IMR-90 (cell line): ENCODE measurements around the gene KRTAP4-12. TPM values are rescaled to one million over a fixed set of nuclear protein-coding genes. Genes with fewer than 3 reads are reported as not detected.

ENCODE experiments used
- ATAC-seq: fragments of 200-7000 bp; cut with Tn5 transposase; 2 replicates; pipeline ENCODE4 v1.9.1; 2020; ENCODE audit warnings: low read depth, mild to moderate bottlenecking, moderate library complexity
- BruUV-seq: library from RNA; stranded (reverse); fragments of 400-500 nt; replicated peaks from 2 replicates; lab custom pipeline; 2021; lab: Mats Ljungman, UMichigan
- CTCF ChIA-PET: fragments of 300-600 bp; formaldehyde crosslinking; extraction: SDS; loops from one replicate; lab custom pipeline; 2021; ENCODE audit warnings: antibody characterized with exemption; lab: Yijun Ruan, JAX
- POLR2A ChIA-PET: fragments of 300-600 bp; sonication (Branson Sonifier 250); formaldehyde crosslinking; loops from one replicate; lab custom pipeline; 2022; ENCODE audit warnings: antibody characterized with exemption; ENCODE audit not compliant: unreplicated experiment; lab: Charles Lee
- DNase-seq: peaks from one replicate; pipeline ENCODE4 v3.0.0; 2013
- H2AFZ ChIP-seq: replicated peaks from 2 replicates; pipeline ENCODE3; 2013; ENCODE audit warnings: low read length, mild to moderate bottlenecking; ENCODE audit not compliant: poor library complexity
- H2AK5ac ChIP-seq: 2 replicates; pipeline ENCODE4 v1.6.1; 2013; ENCODE audit warnings: low read depth, low read length, inconsistent platforms
- H2AK9ac ChIP-seq: replicated peaks from 2 replicates; pipeline ENCODE3; 2013; ENCODE audit warnings: mild to moderate bottlenecking, low read depth, low read length, moderate library complexity; ENCODE audit not compliant: poor library complexity
- H2BK120ac ChIP-seq: 2 replicates; pipeline ENCODE4 v1.6.1; 2013; ENCODE audit warnings: low read depth, low read length, inconsistent platforms
- H2BK15ac ChIP-seq: 3 replicates; pipeline ENCODE4 v1.6.1; 2013; ENCODE audit warnings: low read depth, low read length, inconsistent platforms
- H2BK20ac ChIP-seq: 2 replicates; pipeline ENCODE4 v1.6.1; 2013; ENCODE audit warnings: low read depth, mild to moderate bottlenecking, inconsistent platforms, low read length, moderate library complexity
- H2BK5ac ChIP-seq: 2 replicates; pipeline ENCODE4 v1.6.1; 2013; ENCODE audit warnings: mild to moderate bottlenecking, low read depth, low read length, inconsistent platforms; ENCODE audit not compliant: poor library complexity, severe bottlenecking
- H3K14ac ChIP-seq: replicated peaks from 2 replicates; pipeline ENCODE4 v1.6.1; 2013; ENCODE audit warnings: low read depth, low read length, inconsistent platforms
- H3K18ac ChIP-seq: 2 replicates; pipeline ENCODE4 v1.6.1; 2013; ENCODE audit warnings: low read depth, low read length, control low read depth
- H3K23ac ChIP-seq: 2 replicates; pipeline ENCODE4 v1.6.1; 2013; ENCODE audit warnings: low read depth, low read length, inconsistent platforms
- H3K27ac ChIP-seq: 2 replicates; pipeline ENCODE4 v1.5.1; 2013; ENCODE audit warnings: mild to moderate bottlenecking, control low read depth, low read length; ENCODE audit not compliant: insufficient read depth
- H3K27me3 ChIP-seq: 2 replicates; pipeline ENCODE4 v1.6.1; 2013; ENCODE audit warnings: low read length; ENCODE audit not compliant: control insufficient read depth, insufficient read depth
- H3K36me3 ChIP-seq: 2 replicates; pipeline ENCODE4 v1.6.1; 2013; ENCODE audit warnings: low read length, mixed read lengths; ENCODE audit not compliant: control insufficient read depth, insufficient read depth
- H3K4ac ChIP-seq: 2 replicates; pipeline ENCODE4 v1.6.1; 2013; ENCODE audit warnings: low read depth, low read length, inconsistent platforms
- H3K4me1 ChIP-seq: 2 replicates; pipeline ENCODE4 v1.6.1; 2013; ENCODE audit warnings: low read length, mixed read lengths; ENCODE audit not compliant: control insufficient read depth, insufficient read depth
- H3K4me2 ChIP-seq: 2 replicates; pipeline ENCODE4 v1.6.1; 2013; ENCODE audit warnings: low read depth, mild to moderate bottlenecking, control low read depth, low read length, moderate library complexity
- H3K4me3 ChIP-seq: 2 replicates; pipeline ENCODE4 v1.5.1; 2013; ENCODE audit warnings: low read depth, mild to moderate bottlenecking, control low read depth, low read length, moderate library complexity; ENCODE audit not compliant: insufficient read depth
- H3K56ac ChIP-seq: 2 replicates; pipeline ENCODE4 v1.6.1; 2013; ENCODE audit warnings: low read length, inconsistent platforms; ENCODE audit not compliant: insufficient read depth; ENCODE audit errors: extremely low read depth
- H3K79me1 ChIP-seq, 2 experiments: 2 replicates each; pipeline ENCODE4 v1.6.1; 2013; ENCODE audit warnings: low read length in 2 of 2, inconsistent platforms in 1 of 2, low read depth in 1 of 2
- H3K9ac ChIP-seq: 2 replicates; pipeline ENCODE4 v1.6.1; 2013; ENCODE audit warnings: low read depth, low read length, control low read depth
- H3K9me1 ChIP-seq: 2 replicates; pipeline ENCODE4 v1.6.1; 2013; ENCODE audit warnings: low read length, inconsistent platforms; ENCODE audit not compliant: insufficient read depth
- H3K9me3 ChIP-seq: 2 replicates; pipeline ENCODE4 v1.6.1; 2013; ENCODE audit warnings: low read length; ENCODE audit not compliant: control insufficient read depth, insufficient read depth
- H4K20me1 ChIP-seq: 2 replicates; pipeline ENCODE4 v1.6.1; 2013; ENCODE audit warnings: low read length, inconsistent platforms; ENCODE audit not compliant: insufficient read depth
- H4K5ac ChIP-seq: 2 replicates; pipeline ENCODE4 v1.6.1; 2013; ENCODE audit warnings: mild to moderate bottlenecking, low read depth, low read length, control low read depth
- H4K8ac ChIP-seq, 2 experiments: 2 replicates each; pipeline ENCODE4 v1.6.1; 2013; ENCODE audit warnings: low read depth in 2 of 2, low read length in 2 of 2, control low read depth in 1 of 2, inconsistent platforms in 1 of 2
- H4K91ac ChIP-seq: 2 replicates; pipeline ENCODE4 v1.6.1; 2013; ENCODE audit warnings: low read depth, low read length, inconsistent platforms; ENCODE audit not compliant: insufficient read depth
- BHLHE40 ChIP-seq: fragments of 150-350 bp; IDR thresholded peaks from 2 replicates; pipeline ENCODE4 v1.6.1; 2016; ENCODE audit warnings: mild to moderate bottlenecking, low read depth, low read length
- CEBPB ChIP-seq: IDR thresholded peaks from 2 replicates; pipeline ENCODE4 v1.6.1; 2012; ENCODE audit warnings: low read depth, low read length, improper control_type of control experiment
- FOS ChIP-seq: fragments of 150-350 bp; IDR thresholded peaks from 2 replicates; pipeline ENCODE4 v1.6.1; 2016; ENCODE audit warnings: low read depth, low read length
- MAZ ChIP-seq: IDR thresholded peaks from 2 replicates; pipeline ENCODE4 v1.6.1; 2012; ENCODE audit warnings: low read depth, mild to moderate bottlenecking, low read length, improper control_type of control experiment, moderate library complexity, borderline replicate concordance
- RAD21 ChIP-seq: IDR thresholded peaks from 2 replicates; pipeline ENCODE4 v1.6.1; 2012; ENCODE audit warnings: low read length, improper control_type of control experiment
- RFX5 ChIP-seq: IDR thresholded peaks from 2 replicates; pipeline ENCODE4 v1.8.0; 2012; ENCODE audit warnings: low read depth, mild to moderate bottlenecking, low read length, moderate library complexity
- WGBS, 2 experiments: methylation state at CpG; one replicate each; pipeline versions ENCODE4 v1.1.5 to v1.1.7; 2013; ENCODE audit warnings: missing lambda C conversion rate in 2 of 2; ENCODE audit not compliant: insufficient read length in 1 of 2; ENCODE audit errors: extremely low coverage in 2 of 2; 5-methylcytosine and 5-hydroxymethylcytosine counted together
- dilution Hi-C: fragments of 300-500 bp; cut with HindIII; formaldehyde crosslinking; loops from one replicate; pipeline ENCODE4 v1.14.3; 2018; ENCODE audit warnings: low sequenced_read_pairs; ENCODE audit not compliant: unreplicated experiment
- in situ Hi-C: fragments of 300-500 bp; cut with MboI; formaldehyde crosslinking; loops from 3 replicates; pipeline ENCODE4 v1.14.3; 2019; ENCODE audit warnings: low sequenced_read_pairs, inconsistent platforms, mixed read lengths
- intact Hi-C: fragments of 100-400 bp; cut with micrococcal nuclease; formaldehyde crosslinking; loops from 2 replicates; pipeline ENCODE4 v1.10.0; 2022
- polyA plus RNA-seq, 3 experiments: library from polyadenylated mRNA; depleted of rRNA; stranded (reverse); fragments of >200 nt; gene quantifications; 2 replicates each; pipeline ENCODE4 v1.2.3, GENCODE V29; 2012; ENCODE audit warnings: low replicate concordance in 1 of 3
- total RNA-seq: library from RNA; depleted of rRNA; stranded (reverse); fragments of >200 nt; gene quantifications from 2 replicates; pipeline ENCODE4 v1.2.3, GENCODE V29; 2012
- TF ChIP-seq, protein P1 (sequence below): fragments of 150-350 bp; IDR thresholded peaks from 2 replicates; pipeline ENCODE4 v1.6.1; 2017; ENCODE audit warnings: mild to moderate bottlenecking, antibody characterized with exemption, low read length, low read depth

The KRTAP4-12 gene
- total and polyA plus RNA-seq, 2 of the 4 experiments (the other 2 are of a cell fraction) = 0.18 to 1.1 TPM

DNA sequence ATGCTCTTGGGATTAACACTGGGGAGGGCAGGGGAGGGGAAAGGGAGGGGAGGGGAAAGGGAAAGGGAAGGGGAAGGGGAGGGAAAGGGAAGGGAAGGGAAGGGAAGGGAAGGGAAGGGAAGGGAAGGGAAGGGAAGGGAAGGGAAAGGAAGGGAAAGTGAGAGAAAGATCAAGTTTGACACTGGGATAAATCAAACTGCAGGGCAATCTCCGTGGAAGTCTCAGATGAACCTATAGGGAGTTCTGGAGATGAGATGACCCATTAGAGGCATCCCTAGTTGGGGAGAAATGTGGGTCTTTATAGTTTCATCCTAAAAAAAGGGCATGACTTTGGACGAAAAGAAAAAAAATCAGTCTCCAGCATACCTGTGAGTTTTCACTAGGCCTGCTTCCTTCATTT is 2.2 kb downstream of the KRTAP4-12 start:
- BruUV-seq = no TSS peak
- CTCF ChIA-PET = no interaction called here
- WGBS, 2 experiments = no CpG with 5 or more reads among the region's 2 CpGs

More for the DNA sequence above, 2.2 kb downstream of the KRTAP4-12 start:
- Histone ChIP-seq H3K36me3 (no peaks in the 10 kb centered on the region), H2BK15ac (peak overlapping the region; percentile 67; the same call in 1 of the 3 replicates), H3K14ac (no peak overlapping the region), H3K27ac (no peak overlapping the region), H3K56ac (no peak overlapping the region; the same call in 1 of the 2 replicates), H3K4me2 (no peak overlapping the region), H4K5ac (no peak overlapping the region), H2AK5ac (peak overlapping the region; percentile 86), H3K79me1 (no peaks in the 10 kb centered on the region), H2BK20ac (no peak overlapping the region), H3K27me3 (no peaks in the 10 kb centered on the region), H2BK120ac (peak overlapping the region; percentile 43; the same call in 1 of the 2 replicates), H4K8ac (no peak overlapping the region), H3K23ac (no peak overlapping the region), H3K4me1 (no peaks in the 10 kb centered on the region), H2AFZ (no peak overlapping the region), H3K18ac (no peak overlapping the region), H4K20me1 (no peaks in the 10 kb centered on the region), H3K4ac (peak overlapping the region; percentile 31; the same call in 1 of the 2 replicates), H2BK5ac (no peak overlapping the region), H4K91ac (peak overlapping the region; percentile 9; the same call in 1 of the 2 replicates), H3K9me1 (no peaks in the 10 kb centered on the region), H3K9me3 (peaks cover 2% of the 10 kb centered on the region; the same call in 1 of the 2 replicates), H2AK9ac (no peak overlapping the region), H3K4me3 (no peak overlapping the region), H3K9ac (no peak overlapping the region)
- DNase-seq = no peak
- TF ChIP-seq FOS (no peak), CEBPB (no peak), RFX5 (no peak), MAZ (no peak), RAD21 (no peak), BHLHE40 (no peak)
- TF ChIP-seq, protein P1, sequence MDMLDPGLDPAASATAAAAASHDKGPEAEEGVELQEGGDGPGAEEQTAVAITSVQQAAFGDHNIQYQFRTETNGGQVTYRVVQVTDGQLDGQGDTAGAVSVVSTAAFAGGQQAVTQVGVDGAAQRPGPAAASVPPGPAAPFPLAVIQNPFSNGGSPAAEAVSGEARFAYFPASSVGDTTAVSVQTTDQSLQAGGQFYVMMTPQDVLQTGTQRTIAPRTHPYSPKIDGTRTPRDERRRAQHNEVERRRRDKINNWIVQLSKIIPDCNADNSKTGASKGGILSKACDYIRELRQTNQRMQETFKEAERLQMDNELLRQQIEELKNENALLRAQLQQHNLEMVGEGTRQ = no peak
- intact Hi-C loops (no loop called here), in situ Hi-C loops (no loop called here), dilution Hi-C loops (no loop called here)
- no peak for ATAC-seq
- POLR2A ChIA-PET = no interaction called here
